COLO668 (cell line): Measurements from ENCODE around the gene PBX4.

Source experiments
- DNase-seq: peaks from one replicate; lab custom pipeline; 2025; ENCODE audit not compliant: unreplicated experiment; lab: John Stamatoyannopoulos, UW

The PBX4 gene

DNA sequence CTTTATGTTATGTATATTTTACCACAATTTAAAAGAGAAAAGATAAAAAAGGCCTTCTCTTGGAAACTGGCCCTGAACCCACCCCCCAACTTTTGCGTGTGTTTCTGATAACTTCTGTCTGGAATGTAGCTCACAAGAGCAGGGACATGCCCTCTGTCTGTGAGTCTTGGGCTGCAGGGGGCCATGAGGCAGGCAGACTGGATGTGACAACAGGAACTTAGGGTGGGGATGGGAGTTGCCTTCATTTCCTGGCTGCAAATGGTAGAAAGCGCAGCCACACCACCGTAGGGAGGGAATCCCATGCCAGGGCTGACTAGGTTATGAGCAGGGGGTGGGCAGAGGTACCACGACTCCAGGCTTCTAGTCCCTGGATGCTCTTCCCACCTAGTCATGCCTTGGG is 58.6 kb downstream of the PBX4 start:
- DNase-seq = no peak

GRCh38 chr19:19558636-19559035 is 59.9 kb downstream of the PBX4 start:
- DNase-seq = no peak

DNA sequence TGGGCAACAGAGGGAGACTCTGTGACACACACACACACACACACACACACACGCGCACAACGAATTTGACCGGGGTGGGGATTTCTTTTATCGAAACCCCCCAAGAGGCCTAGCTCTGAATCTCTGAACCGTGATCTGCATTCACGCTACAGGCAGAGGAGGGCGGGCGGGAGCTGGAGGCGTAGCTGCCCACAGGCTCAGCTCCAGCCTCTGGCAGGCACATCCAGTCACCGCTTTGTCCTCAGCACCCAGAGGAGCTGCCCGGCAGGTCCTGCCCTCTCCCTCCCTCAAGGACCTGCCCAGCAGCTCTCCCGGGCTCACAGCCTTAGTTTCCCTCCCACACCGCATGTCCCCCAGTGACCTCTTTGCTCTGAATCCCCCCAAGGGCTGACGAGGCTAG is 60.4 kb downstream of the PBX4 start:
- DNase-seq = no peak

DNA sequence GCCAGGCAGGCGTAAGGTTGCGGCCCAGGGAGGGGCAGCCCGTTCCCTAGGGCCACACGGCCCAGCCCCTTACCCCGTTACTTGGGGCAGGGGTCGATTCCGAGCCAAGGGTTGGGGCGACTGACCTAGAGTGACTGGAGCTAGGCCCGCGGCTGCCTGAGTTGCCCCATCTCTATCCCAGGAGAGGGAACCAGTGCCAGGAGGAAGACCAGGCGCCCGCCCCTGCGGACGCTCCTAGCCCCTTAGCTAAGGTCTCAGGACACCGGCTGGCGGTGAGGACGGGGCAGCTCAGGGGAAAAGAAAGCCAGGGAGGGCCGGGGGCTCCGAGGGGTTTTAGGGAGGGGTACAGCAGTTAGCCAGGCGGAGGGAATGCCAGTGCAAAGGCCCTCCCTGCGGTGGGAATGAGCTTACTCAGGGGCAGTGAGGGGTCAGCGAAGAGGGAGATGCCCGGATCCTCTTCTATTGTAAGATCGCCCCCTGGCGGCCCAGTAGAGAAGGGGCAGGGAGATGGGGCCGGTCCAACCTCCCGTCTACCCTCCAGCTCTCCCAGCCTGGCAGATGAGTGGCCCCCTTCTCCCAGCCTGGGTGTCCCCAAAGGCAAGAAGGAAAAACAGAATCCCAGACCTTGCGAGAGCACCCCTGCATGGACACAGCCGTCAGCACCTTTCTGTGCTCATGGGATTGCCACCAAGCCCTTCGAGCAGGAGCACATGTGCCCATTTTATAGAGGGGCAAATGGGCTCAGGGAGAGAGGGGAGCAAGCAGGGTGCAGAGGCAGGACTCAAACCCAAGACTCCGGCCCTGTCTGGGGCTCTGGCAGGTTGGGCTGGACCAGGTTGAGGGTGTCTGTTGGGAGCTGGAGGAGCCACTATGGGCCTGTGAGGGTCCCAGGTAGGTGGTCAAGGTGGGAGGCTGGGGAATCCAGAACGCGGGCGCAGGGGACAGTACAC is 64.1 kb downstream of the PBX4 start:
- DNase-seq = peak; percentile 54

DNA sequence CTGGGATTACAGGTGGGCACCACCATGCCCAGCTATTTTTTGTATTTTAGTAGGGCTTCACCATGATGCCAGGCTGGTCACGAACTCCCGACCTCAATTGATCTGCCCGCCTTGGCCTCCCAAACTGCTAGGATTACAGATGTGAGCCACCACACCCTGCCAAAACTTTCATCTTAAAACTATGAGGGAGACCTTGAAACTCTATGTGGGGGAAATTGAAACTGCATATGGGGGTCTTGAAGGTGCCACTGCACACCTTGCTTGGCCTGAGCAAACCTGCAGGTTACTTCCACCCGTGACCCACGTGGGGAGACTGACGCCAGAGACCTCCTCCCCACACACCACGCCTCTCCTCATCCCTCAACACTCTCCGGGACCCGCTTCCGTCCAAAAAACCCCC is 64.8 kb downstream of the PBX4 start:
- DNase-seq = no peak

DNA sequence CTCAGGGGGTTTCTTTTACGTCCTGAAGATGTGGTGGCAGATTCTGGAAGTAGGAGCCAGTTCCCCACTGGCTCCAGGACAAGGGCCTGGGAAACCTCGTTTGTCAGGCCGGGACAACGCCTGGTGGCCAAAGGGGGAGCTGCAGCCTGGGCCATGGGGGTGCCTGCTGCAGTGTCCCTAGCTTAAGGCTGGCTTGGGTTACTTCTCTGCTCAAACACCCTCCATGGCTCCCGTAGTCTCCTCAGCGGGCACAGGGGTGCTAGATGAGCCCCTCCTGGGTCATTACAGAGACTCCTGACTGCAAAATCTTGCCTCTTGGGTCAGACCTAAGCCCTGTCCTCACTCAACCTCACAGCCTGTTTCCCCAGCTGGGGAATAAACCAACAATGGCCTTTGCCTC is 65.7 kb downstream of the PBX4 start:
- peak; percentile 20 for DNase-seq

- no peak for DNase-seq
These were observed 66.7 kb downstream of the PBX4 start for GRCh38 chr19:19551853-19552192.

- DNase-seq = no peak
These were observed 67.3 kb downstream of the PBX4 start for GRCh38 chr19:19550972-19551852.

DNA sequence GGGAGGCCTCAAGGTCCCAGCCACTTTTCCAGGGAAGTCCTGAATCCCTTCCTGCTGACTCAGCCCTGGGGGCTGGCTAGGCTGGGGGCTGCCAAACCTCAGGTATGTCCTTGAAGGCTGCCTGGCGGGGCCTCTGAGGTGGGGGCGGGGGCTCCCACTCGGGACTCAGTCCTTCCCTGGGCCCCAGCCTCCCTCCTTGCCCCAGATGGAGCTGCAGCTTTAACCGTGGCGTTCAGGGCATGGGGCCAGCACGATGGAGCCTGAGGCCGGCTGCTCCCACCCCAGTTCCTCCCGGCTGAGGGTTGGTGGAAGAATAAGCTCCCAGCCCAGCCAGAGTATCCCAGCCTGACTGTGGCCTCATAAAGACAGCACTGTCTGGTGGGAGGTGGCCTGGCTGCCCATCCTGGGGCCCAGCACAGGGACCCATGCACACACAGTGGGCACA is 68.0 kb downstream of the PBX4 start:
- no peak for DNase-seq

DNA sequence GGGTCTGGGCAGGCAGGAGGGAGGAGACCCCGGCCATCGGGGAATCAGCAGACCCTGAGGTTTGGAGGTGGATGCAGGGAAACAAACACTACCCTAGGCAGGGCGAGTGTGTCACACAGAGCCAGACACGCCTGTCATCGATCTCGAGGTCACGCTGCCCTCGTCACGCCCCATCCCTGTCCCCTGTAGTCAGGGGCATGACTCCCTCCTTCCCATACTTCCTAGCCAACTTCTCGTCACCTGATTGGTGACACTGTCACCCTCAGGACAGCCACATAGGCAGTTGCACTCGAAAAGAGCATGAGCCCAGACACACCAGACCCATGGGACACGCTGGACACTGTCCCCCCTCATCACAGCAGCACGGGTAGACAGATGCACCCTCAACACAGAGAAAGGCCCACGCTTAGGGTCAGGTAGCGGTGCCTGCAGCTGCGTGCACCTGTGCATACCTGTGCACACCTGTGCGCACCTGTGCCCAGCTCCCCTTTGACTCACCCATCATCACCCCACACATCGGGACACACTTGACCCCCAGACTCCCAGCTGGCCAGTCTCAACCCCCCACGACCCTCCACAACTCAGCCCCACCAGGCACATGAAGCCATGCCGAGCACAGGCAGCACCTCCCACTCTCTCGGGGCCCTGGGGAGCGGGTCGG is 68.6 kb downstream of the PBX4 start:
- no peak for DNase-seq

- no peak for DNase-seq
These were observed 69.3 kb downstream of the PBX4 start for GRCh38 chr19:19548915-19549759.

- no peak for DNase-seq
These were observed 70.7 kb downstream of the PBX4 start for GRCh38 chr19:19547674-19548336.

DNA sequence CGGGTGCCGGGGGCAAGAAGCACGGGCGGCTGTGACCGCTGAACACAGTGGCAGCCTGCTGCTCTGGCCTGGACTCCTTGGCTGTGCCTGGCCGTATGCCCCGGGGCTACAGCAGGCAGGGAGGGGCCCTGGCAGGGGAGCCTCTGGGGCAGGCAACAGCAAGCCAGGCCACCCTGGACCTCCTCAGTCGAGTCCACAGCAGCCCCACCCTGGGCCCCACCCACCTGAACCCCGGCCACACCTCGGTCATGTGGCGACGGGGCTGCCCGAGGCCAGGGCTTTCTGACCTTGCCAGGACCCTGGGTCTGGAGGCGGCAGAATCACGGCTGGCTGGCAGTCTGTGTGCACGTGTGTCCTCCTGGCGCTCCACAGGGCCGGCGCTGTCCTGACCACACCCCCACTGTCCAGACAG is 71.7 kb downstream of the PBX4 start:
- DNase-seq = no peak

DNA sequence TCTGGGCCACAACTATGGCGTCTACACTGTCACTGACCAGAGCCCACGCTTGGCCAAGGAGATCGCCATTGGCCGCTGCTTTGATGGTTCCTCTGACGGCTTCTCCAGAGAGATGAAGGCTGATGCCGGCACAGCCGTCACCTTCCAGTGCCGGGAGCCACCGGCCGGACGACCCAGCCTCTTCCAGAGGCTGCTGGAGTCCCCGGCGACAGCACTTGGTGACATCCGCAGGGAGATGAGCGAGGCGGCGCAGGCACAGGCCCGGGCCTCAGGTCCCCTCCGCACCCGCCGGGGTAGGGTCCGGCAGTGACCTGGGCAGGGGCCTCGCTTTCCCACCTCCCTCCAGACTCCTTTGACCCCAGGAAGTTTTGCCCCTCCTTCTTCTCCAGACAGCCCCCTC is 72.8 kb downstream of the PBX4 start:
- no peak for DNase-seq

GRCh38 chr19:19544954-19545591 is 73.4 kb downstream of the PBX4 start:
- DNase-seq = no peak

GRCh38 chr19:19544257-19544953 is 74.1 kb downstream of the PBX4 start:
- DNase-seq = no peak

DNA sequence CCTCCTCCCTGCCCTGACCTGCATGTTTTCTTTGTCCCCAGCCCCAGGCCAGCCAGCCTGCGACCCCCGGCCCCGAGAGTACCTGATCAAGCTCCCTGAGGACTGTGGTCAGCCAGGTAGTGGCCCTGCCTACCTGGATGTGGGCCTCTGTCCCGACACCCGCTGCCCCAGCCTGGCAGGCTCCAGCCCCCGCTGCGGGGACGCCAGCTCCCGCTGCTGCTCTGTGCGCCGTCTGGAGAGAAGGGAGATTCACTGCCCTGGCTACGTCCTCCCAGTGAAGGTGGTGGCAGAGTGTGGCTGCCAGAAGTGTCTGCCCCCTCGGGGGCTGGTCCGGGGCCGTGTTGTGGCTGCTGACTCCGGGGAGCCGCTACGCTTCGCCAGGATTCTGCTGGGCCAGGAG is 74.8 kb downstream of the PBX4 start:
- DNase-seq = no peak

DNA sequence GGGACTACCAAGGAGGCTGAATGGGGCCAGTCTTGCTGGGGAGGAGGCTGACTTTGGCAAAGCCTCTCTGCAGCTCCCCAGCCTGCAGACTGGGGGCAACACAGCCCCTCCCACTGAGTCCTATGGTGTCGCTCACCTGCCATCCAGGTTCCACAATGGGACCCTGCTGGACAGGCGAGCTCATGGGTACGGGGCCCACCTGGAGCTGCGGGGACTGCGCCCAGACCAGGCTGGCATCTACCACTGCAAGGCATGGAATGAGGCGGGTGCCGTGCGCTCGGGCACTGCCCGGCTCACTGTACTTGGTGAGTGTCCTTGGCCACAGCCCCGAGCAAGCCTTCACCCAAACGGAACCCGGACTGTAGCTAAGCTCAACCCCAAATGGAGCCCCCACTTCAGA is 75.4 kb downstream of the PBX4 start:
- no peak for DNase-seq

DNA sequence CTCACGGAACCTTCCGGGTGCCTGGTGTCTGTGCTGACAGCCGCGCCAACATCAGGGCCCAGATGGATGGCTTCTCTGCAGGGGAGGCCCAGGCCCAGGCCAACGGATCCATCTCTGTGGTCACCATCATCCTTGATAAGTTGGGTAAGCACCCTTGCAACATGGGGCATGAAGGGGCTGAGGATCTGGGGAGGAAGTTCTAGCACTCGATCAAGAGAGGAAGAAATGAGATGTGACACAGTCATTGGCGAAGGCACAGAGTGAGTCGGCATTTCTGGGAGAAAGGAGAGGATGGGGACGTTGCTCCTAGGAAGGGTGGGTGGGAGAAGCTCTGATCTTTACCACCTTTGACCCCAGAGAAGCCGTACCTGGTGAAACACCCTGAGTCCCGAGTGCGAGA is 76.0 kb downstream of the PBX4 start:
- no peak for DNase-seq
